Loucy (cell line): Measurements from ENCODE around the gene B2M.
A peak's percentile ranks its signal among the peaks of the same experiment; 100 is the strongest.
"Not testable (repeated sequence)": the region's sequence is repeated elsewhere in the genome, so short reads cannot be mapped to it uniquely, and the experiment has no call there.

Experiments used
- H2AFZ ChIP-seq: fragments of 200-600 bp; sonication (generic); 2 replicates; pipeline ENCODE4 v1.6.0; 2016; ENCODE audit warnings: antibody characterized with exemption, mild to moderate bottlenecking, low read length, moderate library complexity
- H3F3A ChIP-seq: fragments of 200-600 bp; 2 replicates; pipeline ENCODE4 v1.6.0; 2016; ENCODE audit warnings: antibody characterized with exemption, low read depth, mild to moderate bottlenecking
- H3K27me3 ChIP-seq: fragments of 200-600 bp; sonication (generic); 2 replicates; pipeline ENCODE4 v1.6.1; 2014; ENCODE audit warnings: low read length, mild to moderate bottlenecking; ENCODE audit not compliant: insufficient read depth, poor library complexity, severe bottlenecking
- H3K36me3 ChIP-seq: fragments of 200-600 bp; sonication (generic); 2 replicates; pipeline ENCODE4 v1.6.1; 2016; ENCODE audit warnings: low read length; ENCODE audit not compliant: insufficient read depth
- H3K4me1 ChIP-seq: fragments of 200-600 bp; sonication (generic); 2 replicates; pipeline ENCODE4 v1.5.1; 2014; ENCODE audit warnings: low read length, mild to moderate bottlenecking; ENCODE audit not compliant: insufficient read depth, poor library complexity, severe bottlenecking
- H3K4me2 ChIP-seq: fragments of 200-600 bp; sonication (generic); 2 replicates; pipeline ENCODE4 v1.6.0; 2014; ENCODE audit warnings: antibody characterized with exemption, low read length, low read depth, mild to moderate bottlenecking; ENCODE audit not compliant: poor library complexity, severe bottlenecking
- H3K4me3 ChIP-seq: fragments of 200-600 bp; sonication (generic); 2 replicates; pipeline ENCODE4 v1.5.1; 2014; ENCODE audit warnings: low read length, mild to moderate bottlenecking, mixed read lengths; ENCODE audit not compliant: poor library complexity, severe bottlenecking
- H3K79me2 ChIP-seq: fragments of 200-600 bp; sonication (generic); 2 replicates; pipeline ENCODE4 v1.6.1; 2014; ENCODE audit warnings: low read length; ENCODE audit not compliant: insufficient read depth
- H3K9ac ChIP-seq: fragments of 200-600 bp; sonication (generic); 2 replicates; pipeline ENCODE4 v1.6.0; 2014; ENCODE audit warnings: mild to moderate bottlenecking, low read depth, low read length, moderate library complexity; ENCODE audit not compliant: poor library complexity, severe bottlenecking
- H3K9me2 ChIP-seq: fragments of 200-600 bp; sonication (generic); replicated peaks from 2 replicates; pipeline ENCODE4 v1.6.1; 2016; ENCODE audit warnings: low read depth, low read length, mixed read lengths
- H3K9me3 ChIP-seq: fragments of 200-600 bp; sonication (generic); 2 replicates; pipeline ENCODE4 v1.6.1; 2014; ENCODE audit warnings: mild to moderate bottlenecking, antibody characterized with exemption, low read length, low read depth; ENCODE audit not compliant: insufficient read depth
- H4K20me1 ChIP-seq: fragments of 200-600 bp; sonication (generic); 2 replicates; pipeline ENCODE4 v1.6.0; 2014; ENCODE audit warnings: antibody characterized with exemption, low read length, mild to moderate bottlenecking; ENCODE audit not compliant: insufficient read depth, poor library complexity, severe bottlenecking
- EZH2phosphoT487 ChIP-seq: fragments of 200-600 bp; IDR thresholded peaks from 2 replicates; pipeline ENCODE4 v1.6.1; 2018; ENCODE audit warnings: antibody characterized with exemption, mild to moderate bottlenecking, moderate library complexity, borderline replicate concordance
- TF ChIP-seq, protein P1 (sequence below): fragments of 200-600 bp; sonication (generic); conservative IDR thresholded peaks from 2 replicates; pipeline ENCODE4 v1.5.1; 2014; ENCODE audit warnings: mild to moderate bottlenecking, antibody characterized with exemption, low read length

Gene B2M

DNA sequence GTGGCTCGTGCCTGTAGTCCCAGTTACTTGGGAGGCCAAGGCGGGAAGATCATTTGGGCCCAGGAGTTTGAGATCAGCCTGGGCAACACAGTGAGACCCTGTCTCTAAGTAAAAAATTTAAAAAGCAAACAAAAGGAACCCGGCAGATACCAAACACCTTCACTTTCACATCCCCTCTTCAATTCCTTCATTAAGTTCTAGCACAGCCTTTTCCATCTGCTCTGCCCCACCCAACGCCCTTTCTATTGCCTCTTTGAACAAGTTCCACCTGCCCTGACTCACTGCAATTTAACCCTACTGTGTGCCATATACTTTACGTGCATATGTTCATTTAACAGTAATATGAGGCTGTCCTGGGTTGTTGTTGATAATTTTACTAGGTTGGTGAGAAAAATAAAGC lies 35.4 kb upstream of the B2M start:
- H2AFZ ChIP-seq = no peak overlapping the region
- H3K79me2 ChIP-seq = no peaks in the 10 kb centered on the region
- 0 out of 2 replicates have a peak, but pooled peaks cover 3% of the 10 kb centered on the region for H3F3A ChIP-seq
- H3K36me3 ChIP-seq = no peaks in the 10 kb centered on the region
- no peaks in the 10 kb centered on the region for H3K9me2 ChIP-seq
- H3K9ac ChIP-seq = no peak overlapping the region
- H3K4me3 ChIP-seq = no peak overlapping the region
- TF ChIP-seq EZH2phosphoT487 = no peak
- H3K27me3 ChIP-seq = no peaks in the 10 kb centered on the region
- H4K20me1 ChIP-seq = no peaks in the 10 kb centered on the region
- H3K9me3 ChIP-seq = no peaks in the 10 kb centered on the region
- peaks cover 34% of the 10 kb centered on the region for H3K4me1 ChIP-seq
- no peak overlapping the region for H3K4me2 ChIP-seq

DNA sequence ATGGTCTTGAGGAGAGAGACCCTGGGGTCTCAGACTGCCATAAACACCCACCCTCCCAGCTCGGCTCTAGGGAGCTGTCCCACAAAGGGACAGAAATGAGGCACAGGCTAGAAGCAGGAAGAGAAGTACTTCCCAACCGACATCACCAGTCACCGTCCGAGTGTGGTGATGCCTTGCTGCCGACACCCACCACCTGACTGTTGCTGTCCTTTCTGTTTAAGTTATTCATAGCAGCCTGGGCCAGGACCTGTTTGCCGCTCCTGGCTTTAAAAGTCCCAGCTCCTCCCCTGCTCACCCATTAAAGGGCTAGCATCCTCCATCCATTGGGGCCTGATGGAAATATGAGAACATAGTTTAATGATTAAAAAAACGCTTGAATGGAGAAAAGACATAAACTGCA lies 34.6 kb upstream of the B2M start:
- Histone ChIP-seq H3K9me3 (no peaks in the 10 kb centered on the region), H3K27me3 (no peaks in the 10 kb centered on the region), H3K9ac (no peak overlapping the region), H3K4me1 (peaks cover 34% of the 10 kb centered on the region), H3K36me3 (no peaks in the 10 kb centered on the region), H3K79me2 (no peaks in the 10 kb centered on the region), H3K4me2 (peak overlapping the region; percentile 62), H3K4me3 (no peak overlapping the region), H3F3A (0 out of 2 replicates have a peak, but pooled peaks cover 3% of the 10 kb centered on the region), H4K20me1 (no peaks in the 10 kb centered on the region), H2AFZ (no peak overlapping the region), H3K9me2 (no peaks in the 10 kb centered on the region)
- TF ChIP-seq, protein P1, sequence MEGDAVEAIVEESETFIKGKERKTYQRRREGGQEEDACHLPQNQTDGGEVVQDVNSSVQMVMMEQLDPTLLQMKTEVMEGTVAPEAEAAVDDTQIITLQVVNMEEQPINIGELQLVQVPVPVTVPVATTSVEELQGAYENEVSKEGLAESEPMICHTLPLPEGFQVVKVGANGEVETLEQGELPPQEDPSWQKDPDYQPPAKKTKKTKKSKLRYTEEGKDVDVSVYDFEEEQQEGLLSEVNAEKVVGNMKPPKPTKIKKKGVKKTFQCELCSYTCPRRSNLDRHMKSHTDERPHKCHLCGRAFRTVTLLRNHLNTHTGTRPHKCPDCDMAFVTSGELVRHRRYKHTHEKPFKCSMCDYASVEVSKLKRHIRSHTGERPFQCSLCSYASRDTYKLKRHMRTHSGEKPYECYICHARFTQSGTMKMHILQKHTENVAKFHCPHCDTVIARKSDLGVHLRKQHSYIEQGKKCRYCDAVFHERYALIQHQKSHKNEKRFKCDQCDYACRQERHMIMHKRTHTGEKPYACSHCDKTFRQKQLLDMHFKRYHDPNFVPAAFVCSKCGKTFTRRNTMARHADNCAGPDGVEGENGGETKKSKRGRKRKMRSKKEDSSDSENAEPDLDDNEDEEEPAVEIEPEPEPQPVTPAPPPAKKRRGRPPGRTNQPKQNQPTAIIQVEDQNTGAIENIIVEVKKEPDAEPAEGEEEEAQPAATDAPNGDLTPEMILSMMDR = no peak
- TF ChIP-seq EZH2phosphoT487 = no peak

DNA sequence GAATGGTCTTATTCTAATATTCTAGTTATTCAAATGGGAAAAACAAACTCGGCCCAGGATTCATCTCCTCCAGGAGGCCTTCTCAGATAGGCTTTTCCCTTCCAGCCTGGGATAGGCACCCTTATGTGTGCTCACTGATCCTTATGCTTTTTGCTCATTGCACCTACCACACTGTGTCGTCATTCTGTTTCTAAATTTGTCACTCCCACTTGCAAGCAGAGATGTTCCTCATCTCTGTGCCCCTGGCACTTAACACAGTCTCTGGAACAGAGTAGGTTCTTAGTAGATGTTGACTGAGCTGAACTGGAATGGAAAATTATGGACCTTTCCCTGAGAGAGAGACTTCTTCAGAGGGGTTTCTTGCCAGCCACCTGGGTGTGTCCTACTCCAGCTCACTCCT lies 29.1 kb upstream of the B2M start:
- H3K36me3 ChIP-seq = no peaks in the 10 kb centered on the region

DNA sequence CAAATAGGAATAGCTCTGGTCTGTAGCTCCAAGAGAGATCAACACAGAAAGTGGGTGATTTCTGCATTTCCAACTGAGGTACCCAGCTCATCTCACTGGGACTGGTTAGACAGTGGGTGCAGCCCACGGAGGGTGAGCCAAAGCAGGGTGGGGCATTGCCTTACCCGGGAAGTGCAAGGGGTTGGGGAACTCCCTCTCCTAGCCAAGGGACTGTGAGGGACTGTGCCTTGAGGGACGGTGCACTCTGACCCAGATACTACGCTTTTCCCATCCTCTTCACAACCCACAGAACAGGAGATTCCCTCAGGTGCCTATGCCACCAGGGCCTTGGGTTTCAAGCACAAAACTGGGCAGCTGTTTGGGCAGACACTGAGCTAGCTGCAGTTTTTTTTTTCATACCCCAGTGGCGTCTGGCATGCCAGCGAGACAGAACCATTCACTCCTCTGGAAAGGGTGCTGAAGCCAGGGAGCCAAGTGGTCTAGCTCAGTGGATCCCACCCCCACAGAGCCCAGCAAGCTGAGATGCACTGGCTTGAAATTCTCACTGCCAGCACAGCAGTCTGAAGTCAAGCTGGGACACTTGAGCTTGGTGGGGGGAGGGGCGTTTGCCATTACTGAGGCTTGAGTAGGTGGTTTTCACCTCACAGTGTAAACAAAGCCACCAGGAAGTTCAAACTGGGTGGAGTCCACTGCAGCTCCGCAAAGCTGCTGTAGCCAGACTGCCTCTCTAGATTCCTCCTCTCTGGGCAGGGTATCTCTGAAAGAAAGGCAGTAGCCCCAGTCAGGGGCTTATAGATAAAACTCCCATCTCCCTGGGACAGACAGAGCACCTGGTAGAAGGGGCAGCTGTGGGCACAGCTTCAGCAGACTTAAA lies 28.3 kb upstream of the B2M start:
- H2AFZ ChIP-seq = peak overlapping the region; percentile 70
- H3K4me2 ChIP-seq = peak overlapping the region; percentile 68
- peak overlapping the region; percentile 46 for H3K4me3 ChIP-seq
- H3K9me3 ChIP-seq, H3K79me2 ChIP-seq, H3K9me2 ChIP-seq, H3F3A ChIP-seq, H4K20me1 ChIP-seq, H3K27me3 ChIP-seq, H3K36me3 ChIP-seq: not testable (repeated sequence)
- peak overlapping the region; percentile 65 for H3K9ac ChIP-seq
- peaks cover 20% of the 10 kb centered on the region for H3K4me1 ChIP-seq

More for the DNA sequence above, 29.1 kb upstream of the B2M start:
- Histone ChIP-seq H2AFZ (no peak overlapping the region), H4K20me1 (no peaks in the 10 kb centered on the region), H3K4me3 (no peak overlapping the region), H3K4me1 (peaks cover 27% of the 10 kb centered on the region), H3K9me2 (no peaks in the 10 kb centered on the region), H3K79me2 (no peaks in the 10 kb centered on the region), H3K4me2 (no peak overlapping the region), H3K9ac (no peak overlapping the region), H3K27me3 (no peaks in the 10 kb centered on the region), H3K9me3 (no peaks in the 10 kb centered on the region), H3F3A (0 out of 2 replicates have a peak, but pooled peaks cover 3% of the 10 kb centered on the region)
- TF ChIP-seq, protein P1 = no peak
- no peak for TF ChIP-seq EZH2phosphoT487

DNA sequence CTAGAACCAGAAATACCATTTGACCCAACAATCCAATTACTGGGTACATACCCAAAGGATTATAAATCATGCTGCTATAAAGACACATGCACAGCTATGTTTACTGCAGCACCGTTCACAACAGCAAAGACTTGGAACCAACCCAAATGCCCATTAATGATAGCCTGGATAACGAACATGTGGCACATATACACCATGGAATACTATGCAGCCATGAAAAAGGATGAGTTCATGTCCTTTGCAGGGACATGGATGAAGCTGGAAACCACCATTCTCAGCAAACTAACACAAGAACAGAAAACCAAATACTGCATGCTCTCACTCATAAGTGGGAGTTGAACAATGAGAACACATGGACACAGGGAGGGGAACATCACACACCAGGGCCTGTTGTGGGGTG lies 22.0 kb upstream of the B2M start:
- not testable (repeated sequence) for H3K4me2 ChIP-seq, H3K36me3 ChIP-seq, H3K4me1 ChIP-seq, H3K9me2 ChIP-seq, H4K20me1 ChIP-seq, H3K27me3 ChIP-seq, H3K79me2 ChIP-seq, H3F3A ChIP-seq, H3K9me3 ChIP-seq, H2AFZ ChIP-seq, H3K4me3 ChIP-seq, H3K9ac ChIP-seq

DNA sequence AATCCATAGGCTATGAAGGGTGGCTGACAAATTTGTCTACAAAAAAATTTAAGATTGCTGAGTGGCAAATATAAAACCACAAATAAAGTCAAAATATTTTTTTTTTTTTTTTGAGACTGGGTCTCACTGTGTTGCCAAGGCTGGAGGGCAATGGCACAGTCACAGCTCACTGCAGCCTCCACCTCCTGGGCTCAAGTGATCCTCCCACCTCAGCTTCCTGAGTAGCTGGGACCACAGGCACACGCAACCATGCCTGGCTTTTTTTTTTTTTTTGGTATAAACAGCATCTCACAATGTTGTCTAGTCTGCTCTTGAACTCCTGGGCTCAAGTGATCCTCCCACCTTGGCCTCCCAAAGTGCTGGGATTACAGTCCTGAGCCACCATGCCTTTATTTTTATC lies 21.1 kb upstream of the B2M start:
- not testable (repeated sequence) for H4K20me1 ChIP-seq, H3K9ac ChIP-seq, H3K36me3 ChIP-seq, H3K79me2 ChIP-seq, H3K4me3 ChIP-seq, H2AFZ ChIP-seq, H3K4me1 ChIP-seq, H3K27me3 ChIP-seq, H3K9me2 ChIP-seq, H3K9me3 ChIP-seq, H3K4me2 ChIP-seq, H3F3A ChIP-seq
